HG02943 (cell line): ENCODE measurements around the gene USP36.
"Not testable (repeated sequence)": the region's sequence is repeated elsewhere in the genome, so short reads cannot be mapped to it uniquely, and the experiment has no call there.

ENCODE experiments used
- ATAC-seq: cut with Tn5 transposase; IDR thresholded peaks from one replicate; pipeline ENCODE4 v1.9.1; 2021; ENCODE audit warnings: mild to moderate bottlenecking, low read depth, moderate library complexity; ENCODE audit not compliant: unreplicated experiment

Gene USP36

GRCh38 chr17:78794864-78795640 lies 45.6 kb downstream of the USP36 start:
- no peak for ATAC-seq

- no peak for ATAC-seq
Observed at GRCh38 chr17:78794399-78794798, 46.2 kb downstream of the USP36 start.

- no peak for ATAC-seq
Observed at GRCh38 chr17:78793968-78794367, 46.6 kb downstream of the USP36 start.

GRCh38 chr17:78793415-78793814 lies 47.2 kb downstream of the USP36 start:
- no peak for ATAC-seq

GRCh38 chr17:78791840-78792709 lies 48.5 kb downstream of the USP36 start:
- ATAC-seq = no peak

GRCh38 chr17:78790552-78790951 lies 50.1 kb downstream of the USP36 start:
- no peak for ATAC-seq

GRCh38 chr17:78789663-78790181 lies 50.9 kb downstream of the USP36 start:
- no peak for ATAC-seq

GRCh38 chr17:78789149-78789662 lies 51.4 kb downstream of the USP36 start:
- no peak for ATAC-seq

GRCh38 chr17:78788451-78788850 lies 52.2 kb downstream of the USP36 start:
- no peak for ATAC-seq

- ATAC-seq = no peak
Observed at GRCh38 chr17:78787444-78787843, 53.2 kb downstream of the USP36 start.

GRCh38 chr17:78785663-78786057 lies 55.0 kb downstream of the USP36 start:
- ATAC-seq = no peak

GRCh38 chr17:78785011-78785662 lies 55.5 kb downstream of the USP36 start:
- no peak for ATAC-seq

- no peak for ATAC-seq
Observed at GRCh38 chr17:78784352-78784751, 56.3 kb downstream of the USP36 start.

- no peak for ATAC-seq
Observed at GRCh38 chr17:78783711-78784324, 56.8 kb downstream of the USP36 start.

GRCh38 chr17:78781893-78782304 lies 58.7 kb downstream of the USP36 start, which contains the start of gene CYTH1:
Gene CYTH1 (minus strand): TSS chr17:78782273. CDS start chr17:78782223, 50 bp downstream.
- no peak for ATAC-seq

- no peak for ATAC-seq
Observed at GRCh38 chr17:78781104-78781892, 59.3 kb downstream of the USP36 start.

- no peak for ATAC-seq
Observed at GRCh38 chr17:78780335-78780734, 60.3 kb downstream of the USP36 start.

- no peak for ATAC-seq
Observed at GRCh38 chr17:78779850-78780249, 60.8 kb downstream of the USP36 start.

GRCh38 chr17:78779286-78779651 lies 61.3 kb downstream of the USP36 start:
- ATAC-seq = not testable (repeated sequence)
